Measurements from ENCODE around the gene SCD5. TPM values are rescaled to one million over a fixed set of nuclear protein-coding genes. Genes with fewer than 3 reads are reported as not detected.
A peak's percentile ranks its signal among the peaks of the same experiment; 100 is the strongest.

The SCD5 gene
- total and polyA plus RNA-seq, 2 donors from 2014 or later: 41.2 to 55.7 TPM

DNA sequence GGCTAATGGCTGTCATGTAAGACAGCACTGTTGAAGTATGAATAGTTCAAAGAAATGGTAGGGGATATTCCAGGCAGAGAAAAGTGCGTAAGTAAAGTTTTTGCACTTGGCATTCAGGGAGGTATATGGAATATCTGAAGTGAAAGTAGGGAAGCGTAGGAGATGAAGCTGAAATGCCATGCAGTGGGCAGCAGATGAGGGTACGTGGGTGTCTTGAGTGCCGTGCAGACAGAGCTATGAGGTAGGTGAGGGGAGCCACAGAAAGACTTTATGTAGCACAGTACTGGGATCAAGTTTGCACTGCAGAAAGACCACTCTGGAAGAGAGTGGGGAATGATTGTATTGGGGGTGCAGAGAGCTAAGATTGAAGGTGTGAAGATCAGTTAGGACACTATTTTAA, 5.2 kb upstream of the SCD5 start:
- Histone ChIP-seq H3K4me3 (ENCODE audit: low read length in 3 of 3) (no peak overlapping the region), H3K9ac (ENCODE audit: low read length in 3 of 3) (no peak overlapping the region), H3K27ac (ENCODE audit: low read depth in 2 of 2, low read length in 2 of 2) (no peak overlapping the region), H3K27me3 (ENCODE audit: control insufficient read depth, insufficient read depth, low read length) (no peaks in the 10 kb centered on the region), H3K4me1 (ENCODE audit: control insufficient read depth in 2 of 3, insufficient read depth in 2 of 3, low read depth in 1 of 3, low read length in 3 of 3) (no peaks in the 10 kb centered on the region), H3K36me3 (ENCODE audit: control insufficient read depth in 2 of 3, insufficient read depth in 3 of 3, low read length in 3 of 3) (no peaks in the 10 kb centered on the region), H3K9me3 (ENCODE audit: control insufficient read depth in 2 of 3, insufficient read depth in 1 of 3, low read length in 3 of 3) (no peaks in the 10 kb centered on the region)
- intact Hi-C loops (cut with DNase I): no loop called here
- DNase-seq: no peak
- no peak for FAIRE-seq
- TF ChIP-seq, protein P1, sequence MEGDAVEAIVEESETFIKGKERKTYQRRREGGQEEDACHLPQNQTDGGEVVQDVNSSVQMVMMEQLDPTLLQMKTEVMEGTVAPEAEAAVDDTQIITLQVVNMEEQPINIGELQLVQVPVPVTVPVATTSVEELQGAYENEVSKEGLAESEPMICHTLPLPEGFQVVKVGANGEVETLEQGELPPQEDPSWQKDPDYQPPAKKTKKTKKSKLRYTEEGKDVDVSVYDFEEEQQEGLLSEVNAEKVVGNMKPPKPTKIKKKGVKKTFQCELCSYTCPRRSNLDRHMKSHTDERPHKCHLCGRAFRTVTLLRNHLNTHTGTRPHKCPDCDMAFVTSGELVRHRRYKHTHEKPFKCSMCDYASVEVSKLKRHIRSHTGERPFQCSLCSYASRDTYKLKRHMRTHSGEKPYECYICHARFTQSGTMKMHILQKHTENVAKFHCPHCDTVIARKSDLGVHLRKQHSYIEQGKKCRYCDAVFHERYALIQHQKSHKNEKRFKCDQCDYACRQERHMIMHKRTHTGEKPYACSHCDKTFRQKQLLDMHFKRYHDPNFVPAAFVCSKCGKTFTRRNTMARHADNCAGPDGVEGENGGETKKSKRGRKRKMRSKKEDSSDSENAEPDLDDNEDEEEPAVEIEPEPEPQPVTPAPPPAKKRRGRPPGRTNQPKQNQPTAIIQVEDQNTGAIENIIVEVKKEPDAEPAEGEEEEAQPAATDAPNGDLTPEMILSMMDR (IDR thresholded peaks at IDR 0.05; ENCODE audit: borderline replicate concordance, extremely low read depth, insufficient read depth): no peak

DNA sequence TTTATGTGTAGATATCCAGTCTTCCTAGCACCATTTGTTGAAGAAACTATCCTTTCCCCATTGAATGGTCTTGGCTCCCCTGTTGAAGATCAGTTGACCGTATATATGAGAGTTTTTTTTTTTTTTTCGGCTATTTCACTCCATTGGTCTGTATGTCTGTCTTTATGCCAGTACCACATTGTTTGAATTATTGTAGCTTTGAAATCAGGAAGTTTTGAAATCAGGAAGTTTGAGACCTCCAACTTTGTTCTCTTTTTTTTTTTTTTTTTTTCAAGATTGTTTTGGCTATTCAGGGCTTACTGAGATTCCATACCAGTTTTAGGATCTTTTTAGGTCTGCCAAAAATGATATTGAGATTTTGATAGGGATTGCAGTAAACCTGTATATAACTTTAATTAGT, 4.3 kb upstream of the SCD5 start:
- Histone ChIP-seq H3K4me3 (ENCODE audit: low read length in 3 of 3) (no peak overlapping the region), H3K9me3 (ENCODE audit: control insufficient read depth in 2 of 3, insufficient read depth in 1 of 3, low read length in 3 of 3) (no peaks in the 10 kb centered on the region), H3K27me3 (ENCODE audit: control insufficient read depth, insufficient read depth, low read length) (no peaks in the 10 kb centered on the region), H3K4me1 (ENCODE audit: control insufficient read depth in 2 of 3, insufficient read depth in 2 of 3, low read depth in 1 of 3, low read length in 3 of 3) (no peaks in the 10 kb centered on the region), H3K36me3 (ENCODE audit: control insufficient read depth in 2 of 3, insufficient read depth in 3 of 3, low read length in 3 of 3) (no peaks in the 10 kb centered on the region), H3K9ac (ENCODE audit: low read length in 3 of 3) (no peak overlapping the region), H3K27ac (ENCODE audit: low read depth in 2 of 2, low read length in 2 of 2) (no peak overlapping the region)
- TF ChIP-seq, protein P1 (IDR thresholded peaks at IDR 0.05; ENCODE audit: borderline replicate concordance, extremely low read depth, insufficient read depth): no peak
- DNase-seq (no peak), FAIRE-seq (no peak)
- intact Hi-C loops (cut with DNase I): no loop called here

DNA sequence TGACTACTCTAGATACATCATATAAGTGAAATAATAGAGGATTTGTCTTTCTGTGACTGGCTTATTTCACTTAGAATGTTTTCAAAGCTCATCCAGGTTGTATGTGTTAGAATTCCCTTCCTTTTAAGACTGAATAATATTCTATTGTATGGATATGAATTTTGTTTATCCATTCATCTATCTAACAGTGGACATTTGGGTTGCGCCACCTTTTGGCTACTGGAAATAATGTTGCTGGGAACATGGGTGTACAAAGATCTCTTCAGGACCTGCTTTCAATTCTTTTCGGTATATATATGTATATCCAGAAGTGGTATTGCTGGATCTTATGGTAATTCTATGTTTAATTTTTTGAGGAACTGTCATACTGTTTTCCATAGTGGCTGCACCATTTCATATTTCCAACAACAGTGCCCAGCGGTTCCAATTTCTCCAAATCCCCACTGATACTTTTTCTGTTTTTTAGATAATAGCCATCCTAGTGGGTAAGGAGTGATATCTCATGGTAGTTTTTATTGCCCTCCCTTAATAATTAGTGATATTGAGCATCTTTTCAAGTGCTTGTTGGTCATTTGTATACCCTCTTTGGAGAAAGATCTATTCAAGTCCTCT, 3.4 kb upstream of the SCD5 start:
- Histone ChIP-seq H3K36me3 (ENCODE audit: control insufficient read depth in 2 of 3, insufficient read depth in 3 of 3, low read length in 3 of 3) (no peaks in the 10 kb centered on the region), H3K4me1 (ENCODE audit: control insufficient read depth in 2 of 3, insufficient read depth in 2 of 3, low read depth in 1 of 3, low read length in 3 of 3) (peaks cover 0 to 2% (median under 1%) of the 10 kb centered on the region in 3 donors), H3K9ac (ENCODE audit: low read length in 3 of 3) (no peak overlapping the region), H3K27me3 (ENCODE audit: control insufficient read depth, insufficient read depth, low read length) (no peaks in the 10 kb centered on the region), H3K4me3 (ENCODE audit: low read length in 3 of 3) (no peak overlapping the region), H3K27ac (ENCODE audit: low read depth in 2 of 2, low read length in 2 of 2) (no peak overlapping the region), H3K9me3 (ENCODE audit: control insufficient read depth in 2 of 3, insufficient read depth in 1 of 3, low read length in 3 of 3) (no peaks in the 10 kb centered on the region)
- intact Hi-C loops (cut with DNase I): no loop called here
- TF ChIP-seq, protein P1 (IDR thresholded peaks at IDR 0.05; ENCODE audit: borderline replicate concordance, extremely low read depth, insufficient read depth): peak; percentile 25
- FAIRE-seq (peak; percentile 17), DNase-seq (peak in 1 of 5 donors; percentile 33)
